HG02610 (cell line): ENCODE measurements around the gene CCDC185.

ENCODE experiments used
- ATAC-seq: cut with Tn5 transposase; IDR thresholded peaks from one replicate; pipeline ENCODE4 v1.9.1; 2021; ENCODE audit warnings: mild to moderate bottlenecking, moderate library complexity; ENCODE audit not compliant: unreplicated experiment

Gene CCDC185

GRCh38 chr1:223393275-223394214 is at the start of gene CCDC185:
CCDC185 (plus strand) TSS chr1:223393415; CDS start chr1:223393476, 61 bp downstream.
- no peak for ATAC-seq

- no peak for ATAC-seq
Observed at GRCh38 chr1:223343692-223344091, 49.5 kb upstream of the CCDC185 start.

- no peak for ATAC-seq
Observed at GRCh38 chr1:223344491-223344890, 48.7 kb upstream of the CCDC185 start.

- no peak for ATAC-seq
Observed at GRCh38 chr1:223345720-223346119, 47.5 kb upstream of the CCDC185 start.

GRCh38 chr1:223346311-223346710 is 46.9 kb upstream of the CCDC185 start:
- no peak for ATAC-seq

- no peak for ATAC-seq
Observed at GRCh38 chr1:223347583-223347982, 45.6 kb upstream of the CCDC185 start.

- no peak for ATAC-seq
Observed at GRCh38 chr1:223348439-223348838, 44.8 kb upstream of the CCDC185 start.

GRCh38 chr1:223349241-223349640 is 44.0 kb upstream of the CCDC185 start:
- ATAC-seq, result no peak

GRCh38 chr1:223350361-223350908 is 42.8 kb upstream of the CCDC185 start:
- ATAC-seq, result no peak

GRCh38 chr1:223352944-223353343 is 40.3 kb upstream of the CCDC185 start:
- no peak for ATAC-seq

- ATAC-seq, result no peak
Observed at GRCh38 chr1:223353939-223354338, 39.3 kb upstream of the CCDC185 start.

- ATAC-seq, result no peak
Observed at GRCh38 chr1:223355699-223356098, 37.5 kb upstream of the CCDC185 start.

GRCh38 chr1:223358826-223359225 is 34.4 kb upstream of the CCDC185 start:
- no peak for ATAC-seq

- ATAC-seq, result no peak
Observed at GRCh38 chr1:223363057-223363855, 30.0 kb upstream of the CCDC185 start.

- ATAC-seq, result no peak
Observed at GRCh38 chr1:223363856-223364684, 29.1 kb upstream of the CCDC185 start, which contains the start of gene SUSD4. SUSD4 (minus strand) TSS chr1:223364176; CDS start chr1:223363425, 751 bp downstream.

- no peak for ATAC-seq
Observed at GRCh38 chr1:223364685-223365382, 28.4 kb upstream of the CCDC185 start.

GRCh38 chr1:223374064-223374610 is 19.1 kb upstream of the CCDC185 start:
- ATAC-seq, result no peak

- no peak for ATAC-seq
Observed at GRCh38 chr1:223378754-223379153, 14.5 kb upstream of the CCDC185 start.

- no peak for ATAC-seq
Observed at GRCh38 chr1:223386013-223386412, 7.2 kb upstream of the CCDC185 start.

- ATAC-seq, result no peak
Observed at GRCh38 chr1:223390618-223391017, 2.6 kb upstream of the CCDC185 start.
